Fibroblast of skin of abdomen (primary cell): ENCODE results near the gene PTGIR.

Experiments
- DNase-seq: peaks from one replicate; pipeline ENCODE4 v3.0.0-alpha.2; 2013

Gene PTGIR

GRCh38 chr19:46615966-46616365 is 8.9 kb downstream of the PTGIR start:
- DNase-seq, result no peak

- DNase-seq, result peak; percentile 77
Observed at GRCh38 chr19:46614114-46614722, 10.7 kb downstream of the PTGIR start.

- no peak for DNase-seq
Observed at GRCh38 chr19:46613525-46613924, 11.4 kb downstream of the PTGIR start.

- no peak for DNase-seq
Observed at GRCh38 chr19:46611776-46612175, 13.1 kb downstream of the PTGIR start.

GRCh38 chr19:46610851-46611770 is 13.8 kb downstream of the PTGIR start:
- DNase-seq, result peak; percentile 47

- no peak for DNase-seq
Observed at GRCh38 chr19:46610413-46610775, 14.5 kb downstream of the PTGIR start.

- DNase-seq, result no peak
Observed at GRCh38 chr19:46609511-46610412, 15.1 kb downstream of the PTGIR start.

- DNase-seq, result no peak
Observed at GRCh38 chr19:46608581-46609345, 16.1 kb downstream of the PTGIR start.

GRCh38 chr19:46608178-46608577 is 16.7 kb downstream of the PTGIR start:
- DNase-seq, result no peak

- no peak for DNase-seq
Observed at GRCh38 chr19:46607448-46607841, 17.4 kb downstream of the PTGIR start.

GRCh38 chr19:46606681-46607447 is 18.0 kb downstream of the PTGIR start:
- no peak for DNase-seq

- no peak for DNase-seq
Observed at GRCh38 chr19:46606019-46606418, 18.9 kb downstream of the PTGIR start.

GRCh38 chr19:46605356-46605821 is 19.5 kb downstream of the PTGIR start:
- no peak for DNase-seq

- no peak for DNase-seq
Observed at GRCh38 chr19:46604781-46605355, 20.0 kb downstream of the PTGIR start.

GRCh38 chr19:46603752-46604231 is 21.1 kb downstream of the PTGIR start:
- no peak for DNase-seq

GRCh38 chr19:46603195-46603637 is 21.7 kb downstream of the PTGIR start:
- no peak for DNase-seq

- no peak for DNase-seq
Observed at GRCh38 chr19:46602392-46603194, 22.3 kb downstream of the PTGIR start.

- DNase-seq, result no peak
Observed at GRCh38 chr19:46601318-46602224, 23.3 kb downstream of the PTGIR start, which contains the start of gene CALM3. CALM3 (plus strand) TSS chr19:46601330; CDS start chr19:46601435, 105 bp downstream.
